Stimulated activated naive CD8-positive, alpha-beta T cell treated with anti-CD3 and anti-CD28 coated beads, Interleukin-15, amount 100 ng/mL, for 72 hours (primary cell): ENCODE data around the gene SOX8.
"Not testable (repeated sequence)": the region's sequence is repeated elsewhere in the genome, so short reads cannot be mapped to it uniquely, and the experiment has no call there.

Source experiments
- ATAC-seq: fragments of 150-1000 bp; cut with Tn5 transposase; 2 replicates; pipeline ENCODE4 v1.10.0; 2021; ENCODE audit warnings: mild to moderate bottlenecking, moderate library complexity
- DNase-seq, 2 donors: peaks; one replicate each; pipeline ENCODE4 v3.0.0; 2021 to 2022
- H3K27ac Mint-ChIP-seq, 2 donors: one replicate each; pipeline ENCODE4 v1.8.0; 2022; ENCODE audit warnings: mild to moderate bottlenecking in 2 of 2, mixed read lengths in 2 of 2, moderate library complexity in 2 of 2
- H3K27me3 Mint-ChIP-seq: one replicate; pipeline ENCODE4 v1.8.0; 2022; ENCODE audit warnings: mixed read lengths
- H3K4me1 Mint-ChIP-seq: one replicate; pipeline ENCODE4 v1.8.0; 2022; ENCODE audit warnings: mild to moderate bottlenecking, mixed read lengths
- H3K4me3 Mint-ChIP-seq, 2 donors: one replicate each; pipeline ENCODE4 v1.8.0; 2022; ENCODE audit warnings: mild to moderate bottlenecking in 2 of 2, mixed read lengths in 2 of 2, moderate library complexity in 1 of 2
- H3K9me3 Mint-ChIP-seq, 2 donors: one replicate each; pipeline ENCODE4 v1.8.0; 2022; ENCODE audit warnings: mixed read lengths in 2 of 2

SOX8 gene

GRCh38 chr16:947922-948303, 33.7 kb upstream of the SOX8 start:
- H3K4me1 Mint-ChIP-seq, DNase-seq: not testable (repeated sequence)

GRCh38 chr16:948767-949166, 32.8 kb upstream of the SOX8 start:
- not testable (repeated sequence) for H3K27me3 Mint-ChIP-seq, H3K4me3 Mint-ChIP-seq, H3K27ac Mint-ChIP-seq, ATAC-seq, H3K4me1 Mint-ChIP-seq, DNase-seq
- peaks cover 0 to 11% of the 10 kb centered on the region in 2 donors for H3K9me3 Mint-ChIP-seq

More at GRCh38 chr16:947922-948303, 33.7 kb upstream of the SOX8 start:
- not testable (repeated sequence) for H3K27ac Mint-ChIP-seq, H3K27me3 Mint-ChIP-seq, ATAC-seq, H3K4me3 Mint-ChIP-seq
- H3K9me3 Mint-ChIP-seq = peaks cover under 1 to 16% of the 10 kb centered on the region in 2 donors

- not testable (repeated sequence) for ATAC-seq
Measured at GRCh38 chr16:950733-951573, 30.6 kb upstream of the SOX8 start.

GRCh38 chr16:951660-952301, 29.8 kb upstream of the SOX8 start:
- H3K9me3 Mint-ChIP-seq = no peaks in the 10 kb centered on the region
- ATAC-seq (no peak), DNase-seq (no peak)
- H3K4me3 Mint-ChIP-seq = no peak overlapping the region
- H3K4me1 Mint-ChIP-seq = peaks cover 15% of the 10 kb centered on the region
- no peaks in the 10 kb centered on the region for H3K27me3 Mint-ChIP-seq
- H3K27ac Mint-ChIP-seq = no peak overlapping the region

More at GRCh38 chr16:950733-951573, 30.6 kb upstream of the SOX8 start:
- DNase-seq, H3K27me3 Mint-ChIP-seq, H3K27ac Mint-ChIP-seq, H3K4me3 Mint-ChIP-seq, H3K9me3 Mint-ChIP-seq: not testable (repeated sequence)
- peaks cover 15% of the 10 kb centered on the region for H3K4me1 Mint-ChIP-seq

GRCh38 chr16:952321-952720, 29.2 kb upstream of the SOX8 start:
- H3K27me3 Mint-ChIP-seq = no peaks in the 10 kb centered on the region
- H3K4me3 Mint-ChIP-seq = no peak overlapping the region
- no peak for DNase-seq
- no peaks in the 10 kb centered on the region for H3K9me3 Mint-ChIP-seq
- no peak for ATAC-seq
- no peak overlapping the region for H3K27ac Mint-ChIP-seq
- H3K4me1 Mint-ChIP-seq = peaks cover 15% of the 10 kb centered on the region

- not testable (repeated sequence) for H3K9me3 Mint-ChIP-seq, ATAC-seq, DNase-seq, H3K27ac Mint-ChIP-seq, H3K27me3 Mint-ChIP-seq, H3K4me3 Mint-ChIP-seq
- peaks cover 15% of the 10 kb centered on the region for H3K4me1 Mint-ChIP-seq
Measured at GRCh38 chr16:953818-954217, 27.8 kb upstream of the SOX8 start.

GRCh38 chr16:955766-956165, 25.8 kb upstream of the SOX8 start:
- not testable (repeated sequence) for H3K27ac Mint-ChIP-seq, H3K9me3 Mint-ChIP-seq, DNase-seq, ATAC-seq, H3K4me3 Mint-ChIP-seq, H3K27me3 Mint-ChIP-seq
- peaks cover 15% of the 10 kb centered on the region for H3K4me1 Mint-ChIP-seq

- Mint-ChIP-seq H3K27ac (no peak overlapping the region), H3K9me3 (no peaks in the 10 kb centered on the region), H3K27me3 (no peaks in the 10 kb centered on the region), H3K4me3 (no peak overlapping the region), H3K4me1 (peaks cover 13% of the 10 kb centered on the region)
- ATAC-seq (no peak), DNase-seq (no peak)
Measured at GRCh38 chr16:959232-960040, 22.1 kb upstream of the SOX8 start.

- peaks cover 0 to 13% of the 10 kb centered on the region in 2 donors for H3K9me3 Mint-ChIP-seq
- peaks cover 29% of the 10 kb centered on the region for H3K4me1 Mint-ChIP-seq
- H3K27me3 Mint-ChIP-seq = no peaks in the 10 kb centered on the region
- ATAC-seq (no peak), DNase-seq (no peak)
- H3K4me3 Mint-ChIP-seq = no peak overlapping the region
- H3K27ac Mint-ChIP-seq = no peak overlapping the region
Measured at GRCh38 chr16:962366-962765, 19.2 kb upstream of the SOX8 start.

GRCh38 chr16:962901-963814, 18.4 kb upstream of the SOX8 start:
- Mint-ChIP-seq H3K27ac (peak overlapping the region in 1 of 2 donors; percentile 91), H3K9me3 (peaks cover 0 to 13% of the 10 kb centered on the region in 2 donors), H3K4me3 (no peak overlapping the region), H3K27me3 (no peaks in the 10 kb centered on the region), H3K4me1 (peaks cover 33% of the 10 kb centered on the region)
- no peak for ATAC-seq
- no peak for DNase-seq

- peaks cover 0 to 13% of the 10 kb centered on the region in 2 donors for H3K9me3 Mint-ChIP-seq
- H3K27me3 Mint-ChIP-seq = no peaks in the 10 kb centered on the region
- H3K4me3 Mint-ChIP-seq = no peak overlapping the region
- no peak for ATAC-seq
- no peak for DNase-seq
- peak overlapping the region in 1 of 2 donors; percentile 71 for H3K27ac Mint-ChIP-seq
- peaks cover 39% of the 10 kb centered on the region for H3K4me1 Mint-ChIP-seq
Measured at GRCh38 chr16:963913-964312, 17.7 kb upstream of the SOX8 start.

GRCh38 chr16:964356-965035, 17.1 kb upstream of the SOX8 start:
- Mint-ChIP-seq H3K4me3 (no peak overlapping the region), H3K27ac (no peak overlapping the region), H3K9me3 (peaks cover 0 to 13% of the 10 kb centered on the region in 2 donors), H3K27me3 (no peaks in the 10 kb centered on the region), H3K4me1 (peaks cover 43% of the 10 kb centered on the region)
- ATAC-seq (no peak), DNase-seq (no peak)

GRCh38 chr16:965036-965395, 16.6 kb upstream of the SOX8 start:
- ATAC-seq (no peak), DNase-seq (no peak)
- Mint-ChIP-seq H3K27me3 (no peaks in the 10 kb centered on the region), H3K9me3 (peaks cover 0 to 13% of the 10 kb centered on the region in 2 donors), H3K27ac (no peak overlapping the region), H3K4me3 (no peak overlapping the region), H3K4me1 (peaks cover 47% of the 10 kb centered on the region)

- Mint-ChIP-seq H3K4me1 (peaks cover 47% of the 10 kb centered on the region), H3K4me3 (no peak overlapping the region), H3K9me3 (peaks cover 0 to 13% of the 10 kb centered on the region in 2 donors), H3K27me3 (no peaks in the 10 kb centered on the region), H3K27ac (peak overlapping the region in 1 of 2 donors; percentile 1)
- DNase-seq (no peak), ATAC-seq (no peak)
Measured at GRCh38 chr16:965487-965886, 16.1 kb upstream of the SOX8 start.
